ENCODE results near the gene NR1I3.

DNA sequence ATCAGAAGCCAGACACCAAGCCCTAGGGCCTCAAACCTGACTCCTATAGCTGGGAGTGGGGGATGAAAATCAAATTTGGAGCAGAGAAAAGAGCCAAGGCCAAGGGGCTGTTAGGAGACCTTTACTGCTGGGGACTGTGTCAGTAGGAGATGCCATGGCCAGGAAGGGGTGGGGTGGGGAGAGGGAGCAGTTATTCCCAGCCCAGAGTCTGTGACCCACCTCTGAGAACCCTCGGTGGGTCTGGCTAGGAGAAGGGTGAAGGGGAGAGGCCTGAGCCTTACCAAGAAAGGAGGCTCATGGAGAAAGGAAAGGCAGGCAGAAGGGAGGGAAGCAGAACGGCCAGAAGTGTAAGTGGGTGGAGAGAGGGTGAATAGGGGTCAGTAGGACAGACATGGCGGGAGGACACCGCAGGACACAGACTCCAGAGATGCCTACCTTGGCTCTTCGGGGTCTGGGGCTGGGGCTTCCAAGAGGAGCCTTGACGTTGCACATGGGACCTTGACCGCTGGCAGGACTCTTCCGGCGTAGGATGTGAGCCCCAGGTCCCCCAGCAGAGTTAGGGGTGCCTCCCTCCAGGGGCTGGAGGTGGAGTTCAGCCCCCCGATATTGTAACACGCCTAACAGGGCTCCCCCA, 40.3 kb downstream of the NR1I3 start:
- TF ChIP-seq POLR2AphosphoS5 (IDR thresholded peaks at IDR 0.05; ENCODE audit: borderline replicate concordance, low read depth, low read length) (no peak), EZH2 (IDR thresholded peaks at IDR 0.05) (no peak)
